ENCODE results near the gene HYAL4. TPM values are rescaled to one million over a fixed set of nuclear protein-coding genes. Genes with fewer than 3 reads are reported as not detected.

The HYAL4 gene
- total RNA-seq, 1 experiment from 2014 or later = 0.37 TPM

DNA sequence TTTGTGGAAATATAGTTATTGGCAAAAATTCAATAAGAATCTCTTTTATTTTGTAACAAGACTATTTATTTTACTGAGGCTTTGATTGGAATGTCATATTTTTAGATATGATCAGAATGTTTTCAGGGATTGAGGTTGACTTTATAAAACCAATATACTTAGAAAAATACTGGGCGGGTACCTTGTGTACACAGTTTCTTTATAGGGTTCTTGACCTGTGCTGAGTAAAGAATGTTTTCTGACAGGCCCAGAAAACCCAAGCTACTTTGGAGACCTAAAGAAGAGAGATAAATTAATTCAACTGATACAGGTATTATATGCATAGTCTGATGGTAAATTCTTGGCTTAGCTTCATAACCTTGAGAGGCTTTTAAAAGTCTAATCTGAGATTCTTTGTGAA lies 56.1 kb downstream of the HYAL4 start:
- no peak for DNase-seq (ENCODE audit: low spot score)

DNA sequence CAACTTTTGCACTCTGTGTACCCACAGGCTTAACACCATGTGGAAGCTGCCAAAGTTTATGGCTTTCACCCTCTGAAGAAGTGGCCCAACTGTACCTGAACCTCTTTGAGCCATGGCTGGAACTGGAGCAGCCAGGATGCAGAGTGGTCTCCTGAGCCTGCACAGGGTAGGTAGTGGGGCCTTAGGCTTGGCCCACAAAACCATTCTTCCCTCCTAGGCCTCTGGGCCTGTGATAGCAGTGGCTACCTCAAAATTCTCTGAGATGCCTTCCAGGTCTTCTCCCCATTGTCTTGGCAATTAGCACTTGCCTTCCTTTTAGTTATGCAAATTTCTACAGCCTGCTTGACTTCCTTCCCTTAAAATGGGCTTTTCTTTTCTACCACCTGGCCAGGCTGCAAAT lies 60.7 kb downstream of the HYAL4 start:
- no peak for DNase-seq (ENCODE audit: low spot score)

DNA sequence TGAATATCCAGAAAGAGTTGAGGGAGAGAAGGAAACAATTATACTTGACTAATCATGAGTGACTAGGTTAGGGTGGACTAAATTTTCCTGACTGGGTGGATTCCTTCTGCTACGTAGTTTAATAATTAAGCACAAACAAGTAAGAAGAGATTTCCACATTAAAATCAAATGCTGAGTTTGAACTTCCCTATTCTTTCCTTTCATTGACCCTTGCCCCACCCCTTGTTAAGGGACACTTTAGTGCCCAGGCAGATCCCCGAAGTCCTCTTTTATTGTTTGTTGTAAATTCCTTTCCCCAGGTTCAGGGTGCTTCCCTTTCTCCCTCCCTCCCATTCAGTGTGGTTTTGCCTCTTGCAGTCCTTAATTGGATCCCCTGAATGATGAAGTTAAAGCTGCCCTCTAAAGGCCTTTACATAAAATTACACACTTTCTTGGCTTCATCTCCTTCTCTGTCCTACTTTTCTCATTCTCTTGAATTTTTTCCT lies 71.3 kb downstream of the HYAL4 start:
- DNase-seq (ENCODE audit: low spot score) = peak; percentile 58

DNA sequence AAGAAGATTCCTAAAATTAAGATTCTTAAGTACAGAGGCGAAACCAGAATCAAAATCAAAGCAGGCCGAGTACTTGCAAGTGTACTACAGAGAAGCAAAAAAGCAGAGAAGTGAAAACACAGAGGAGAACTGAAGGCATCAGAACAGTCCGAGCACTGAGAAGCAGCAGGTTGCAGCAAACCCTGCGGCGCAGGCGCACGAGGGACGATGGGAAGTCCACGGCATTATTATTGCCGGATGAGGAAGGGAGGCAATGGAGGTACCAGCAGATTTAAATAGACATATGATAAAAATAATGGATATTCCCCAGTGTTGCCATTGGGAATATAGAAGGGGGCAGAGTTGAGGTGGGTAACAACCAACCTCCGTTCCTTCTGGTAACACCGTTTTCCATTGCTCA lies 72.9 kb downstream of the HYAL4 start:
- no peak for DNase-seq (ENCODE audit: low spot score)

DNA sequence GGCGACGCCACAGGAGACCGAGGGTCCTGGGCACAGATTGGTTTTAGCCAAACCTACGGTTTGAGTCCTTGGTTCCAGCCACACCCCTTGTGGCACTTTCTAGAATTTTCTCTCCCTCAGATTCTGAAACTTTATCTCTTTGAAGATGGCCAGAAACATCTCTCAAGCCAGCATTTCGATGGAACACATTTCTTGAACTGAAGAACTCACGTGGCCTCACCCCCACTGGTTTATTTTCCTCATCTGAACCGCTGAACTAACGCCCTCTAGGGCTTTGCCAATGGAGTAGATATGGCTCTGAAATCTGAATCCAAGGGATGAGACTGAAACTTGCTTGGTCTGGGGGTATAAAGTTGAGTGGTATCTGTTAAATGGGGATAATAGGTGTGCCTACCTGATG lies 73.3 kb downstream of the HYAL4 start:
- no peak for DNase-seq (ENCODE audit: low spot score)

DNA sequence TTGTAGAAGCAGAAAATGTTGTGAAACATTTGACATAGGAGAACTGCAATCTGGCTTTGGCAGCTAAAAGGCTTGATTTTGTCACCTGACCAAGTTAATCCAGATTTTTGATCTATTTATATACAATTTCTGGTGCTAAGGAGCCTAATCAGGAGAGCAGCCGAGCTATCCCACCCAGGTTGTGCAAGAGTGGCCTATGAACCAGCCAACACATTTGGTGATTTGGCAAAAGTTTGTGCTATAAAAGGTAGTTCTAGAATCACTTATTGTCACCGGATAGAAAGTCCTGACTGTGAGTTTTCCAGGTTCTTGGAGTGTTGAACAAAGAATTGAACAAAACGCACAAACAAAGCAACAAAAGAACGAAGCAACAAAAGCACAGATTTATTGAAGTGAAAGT lies 78.6 kb downstream of the HYAL4 start:
- DNase-seq (ENCODE audit: low spot score) = no peak

DNA sequence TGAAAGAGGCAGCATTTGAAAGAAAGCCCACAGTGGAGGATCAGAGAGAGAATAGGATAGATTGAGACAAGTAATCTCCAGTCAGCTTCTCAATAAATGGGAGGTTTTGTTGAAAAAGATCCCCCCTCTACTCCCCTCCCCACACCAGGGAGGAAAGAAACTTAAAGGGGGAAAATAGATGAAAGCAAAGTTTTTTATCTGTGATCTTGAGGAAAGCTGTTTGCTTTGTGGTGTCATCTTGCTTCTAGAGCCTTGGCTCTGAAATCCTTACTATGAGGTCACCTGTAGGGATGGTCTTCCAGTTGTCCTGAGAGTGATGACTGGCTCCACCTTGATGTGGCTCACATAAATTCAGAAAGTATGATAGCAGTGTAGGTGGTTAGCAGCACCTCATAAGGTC lies 80.0 kb downstream of the HYAL4 start, which contains the start of gene SPAM1:
Gene SPAM1, plus strand, starts transcription at position 301 of the 400 bp plus-strand sequence. CDS start 28,330 bp downstream, outside the sequence.
- no peak for DNase-seq (ENCODE audit: low spot score)

Other genes with a start within 250 kb of the HYAL4 start
- gene ASB15, start 243.3 kb upstream of the HYAL4 start, total RNA-seq (2014; rRNA removed; shearing (Covaris generic)) = not detected in 2 replicates
- gene LMOD2, start 189.3 kb upstream of the HYAL4 start, total RNA-seq (2014; rRNA removed; shearing (Covaris generic)) = not detected in 2 replicates
- gene WASL, start 96.2 kb upstream of the HYAL4 start, total RNA-seq (2014; rRNA removed; shearing (Covaris generic)) = 7.9 and 12.8 TPM in 2 replicates
- gene SPAM1, start 80.1 kb downstream of the HYAL4 start, total RNA-seq (2014; rRNA removed; shearing (Covaris generic)) = not detected in 2 replicates
- not detected in 2 replicates for gene TMEM229A, start 187.9 kb downstream of the HYAL4 start, total RNA-seq (2014; rRNA removed; shearing (Covaris generic))

Data from H4 (cell line).